SK-N-SH (cell line): Measurements from ENCODE around the gene XPO1.
A peak's percentile ranks its signal among the peaks of the same experiment; 100 is the strongest.

Experiments
- EP300 ChIP-seq, 2 experiments: IDR thresholded peaks; 2 replicates each; pipeline versions ENCODE4 v1.4.0 to v1.6.1; 2012; ENCODE audit warnings: borderline replicate concordance in 1 of 2, low read depth in 1 of 2, low read length in 1 of 2
- EZH2phosphoT487 ChIP-seq: fragments of 200-600 bp; sonication (generic); IDR thresholded peaks from 2 replicates; pipeline ENCODE4 v1.6.1; 2017; ENCODE audit warnings: low read depth, mixed run types, mild to moderate bottlenecking, antibody characterized with exemption, moderate library complexity, borderline replicate concordance
- FOXM1 ChIP-seq: IDR thresholded peaks from 2 replicates; pipeline ENCODE4 v1.4.0; 2012; ENCODE audit warnings: low read depth, mild to moderate bottlenecking
- JUND ChIP-seq: IDR thresholded peaks from 2 replicates; pipeline ENCODE4 v1.4.0; 2012
- MXI1 ChIP-seq: IDR thresholded peaks from 2 replicates; pipeline ENCODE4 v1.6.1; 2012; ENCODE audit warnings: mild to moderate bottlenecking, low read depth, low read length, improper control_type of control experiment
- POLR2AphosphoS5 ChIP-seq: IDR thresholded peaks from 2 replicates; pipeline ENCODE4 v1.6.1; 2012; ENCODE audit warnings: low read depth, low read length
- RAD21 ChIP-seq: IDR thresholded peaks from 2 replicates; pipeline ENCODE4 v1.6.1; 2012; ENCODE audit warnings: mild to moderate bottlenecking, low read length
- SIN3A ChIP-seq: IDR thresholded peaks from 2 replicates; pipeline ENCODE4 v1.6.1; 2012; ENCODE audit warnings: low read depth, mild to moderate bottlenecking, low read length, moderate library complexity, borderline replicate concordance
- TAF1 ChIP-seq: IDR thresholded peaks from 2 replicates; pipeline ENCODE4 v1.6.1; 2012; ENCODE audit warnings: low read depth, mild to moderate bottlenecking, low read length, moderate library complexity, borderline replicate concordance
- TCF12 ChIP-seq: IDR thresholded peaks from 2 replicates; pipeline ENCODE4 v1.4.0; 2012
- YY1 ChIP-seq: IDR thresholded peaks from 2 replicates; pipeline ENCODE4 v1.4.0; 2012; ENCODE audit warnings: low read depth, mild to moderate bottlenecking
- TF ChIP-seq, protein P1 (sequence below): fragments of 200-600 bp; sonication (generic); IDR thresholded peaks from 2 replicates; pipeline ENCODE4 v1.6.1; 2017; ENCODE audit warnings: antibody characterized with exemption, mild to moderate bottlenecking, moderate library complexity
- TF ChIP-seq, protein P2 (sequence below): IDR thresholded peaks from 2 replicates; pipeline ENCODE4 v1.6.1; 2012; ENCODE audit warnings: mild to moderate bottlenecking, low read depth, low read length, moderate library complexity
- TF ChIP-seq, protein P3 (sequence below): fragments of 150-350 bp; IDR thresholded peaks from 2 replicates; pipeline ENCODE4 v1.6.1; 2017; ENCODE audit warnings: antibody characterized with exemption, low read length, low read depth, borderline replicate concordance

DNA sequence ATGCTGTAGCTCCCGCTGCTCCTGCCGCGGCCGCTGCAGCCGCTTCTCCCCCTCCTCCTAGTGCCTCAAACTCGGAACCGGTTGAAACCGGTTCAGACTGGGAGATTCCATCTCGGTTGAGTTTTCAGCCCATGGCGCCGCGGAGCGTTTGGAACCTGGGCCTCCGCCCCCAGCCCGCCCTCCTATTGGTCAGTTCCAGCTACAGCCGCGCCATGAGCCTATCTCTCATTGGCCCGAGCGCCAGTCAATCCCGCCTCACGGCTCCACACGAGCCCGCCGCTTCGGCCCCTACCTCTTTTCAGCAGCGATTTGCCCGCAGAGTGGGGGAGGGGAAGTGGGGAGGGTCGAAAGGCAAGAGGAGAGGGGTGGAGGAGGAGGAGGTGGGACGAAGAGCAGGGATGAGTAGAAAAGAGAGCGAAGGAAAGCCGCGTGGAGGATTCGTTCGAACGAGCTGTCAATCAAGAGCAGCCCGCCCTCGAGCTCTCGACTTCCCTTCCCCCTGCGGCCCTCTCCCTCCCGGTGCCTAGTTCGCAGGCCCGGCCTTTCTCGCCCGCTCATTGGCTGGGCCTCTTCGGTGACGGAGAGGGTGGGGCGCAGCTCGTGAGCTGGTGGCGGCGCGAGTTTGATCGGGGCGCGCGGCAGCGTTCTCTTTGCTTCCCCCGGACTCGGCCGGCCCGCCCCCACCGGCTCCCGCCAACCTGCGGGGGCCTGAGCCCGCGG lies at the start of gene XPO1:
- TF ChIP-seq, protein P1, sequence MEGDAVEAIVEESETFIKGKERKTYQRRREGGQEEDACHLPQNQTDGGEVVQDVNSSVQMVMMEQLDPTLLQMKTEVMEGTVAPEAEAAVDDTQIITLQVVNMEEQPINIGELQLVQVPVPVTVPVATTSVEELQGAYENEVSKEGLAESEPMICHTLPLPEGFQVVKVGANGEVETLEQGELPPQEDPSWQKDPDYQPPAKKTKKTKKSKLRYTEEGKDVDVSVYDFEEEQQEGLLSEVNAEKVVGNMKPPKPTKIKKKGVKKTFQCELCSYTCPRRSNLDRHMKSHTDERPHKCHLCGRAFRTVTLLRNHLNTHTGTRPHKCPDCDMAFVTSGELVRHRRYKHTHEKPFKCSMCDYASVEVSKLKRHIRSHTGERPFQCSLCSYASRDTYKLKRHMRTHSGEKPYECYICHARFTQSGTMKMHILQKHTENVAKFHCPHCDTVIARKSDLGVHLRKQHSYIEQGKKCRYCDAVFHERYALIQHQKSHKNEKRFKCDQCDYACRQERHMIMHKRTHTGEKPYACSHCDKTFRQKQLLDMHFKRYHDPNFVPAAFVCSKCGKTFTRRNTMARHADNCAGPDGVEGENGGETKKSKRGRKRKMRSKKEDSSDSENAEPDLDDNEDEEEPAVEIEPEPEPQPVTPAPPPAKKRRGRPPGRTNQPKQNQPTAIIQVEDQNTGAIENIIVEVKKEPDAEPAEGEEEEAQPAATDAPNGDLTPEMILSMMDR: no peak
- peak; percentile 31; the same call in 1 of the 2 replicates for TF ChIP-seq MXI1
- TF ChIP-seq YY1: peak; percentile 73
- no peak for TF ChIP-seq RAD21
- TF ChIP-seq JUND: no peak
- TF ChIP-seq, protein P2, sequence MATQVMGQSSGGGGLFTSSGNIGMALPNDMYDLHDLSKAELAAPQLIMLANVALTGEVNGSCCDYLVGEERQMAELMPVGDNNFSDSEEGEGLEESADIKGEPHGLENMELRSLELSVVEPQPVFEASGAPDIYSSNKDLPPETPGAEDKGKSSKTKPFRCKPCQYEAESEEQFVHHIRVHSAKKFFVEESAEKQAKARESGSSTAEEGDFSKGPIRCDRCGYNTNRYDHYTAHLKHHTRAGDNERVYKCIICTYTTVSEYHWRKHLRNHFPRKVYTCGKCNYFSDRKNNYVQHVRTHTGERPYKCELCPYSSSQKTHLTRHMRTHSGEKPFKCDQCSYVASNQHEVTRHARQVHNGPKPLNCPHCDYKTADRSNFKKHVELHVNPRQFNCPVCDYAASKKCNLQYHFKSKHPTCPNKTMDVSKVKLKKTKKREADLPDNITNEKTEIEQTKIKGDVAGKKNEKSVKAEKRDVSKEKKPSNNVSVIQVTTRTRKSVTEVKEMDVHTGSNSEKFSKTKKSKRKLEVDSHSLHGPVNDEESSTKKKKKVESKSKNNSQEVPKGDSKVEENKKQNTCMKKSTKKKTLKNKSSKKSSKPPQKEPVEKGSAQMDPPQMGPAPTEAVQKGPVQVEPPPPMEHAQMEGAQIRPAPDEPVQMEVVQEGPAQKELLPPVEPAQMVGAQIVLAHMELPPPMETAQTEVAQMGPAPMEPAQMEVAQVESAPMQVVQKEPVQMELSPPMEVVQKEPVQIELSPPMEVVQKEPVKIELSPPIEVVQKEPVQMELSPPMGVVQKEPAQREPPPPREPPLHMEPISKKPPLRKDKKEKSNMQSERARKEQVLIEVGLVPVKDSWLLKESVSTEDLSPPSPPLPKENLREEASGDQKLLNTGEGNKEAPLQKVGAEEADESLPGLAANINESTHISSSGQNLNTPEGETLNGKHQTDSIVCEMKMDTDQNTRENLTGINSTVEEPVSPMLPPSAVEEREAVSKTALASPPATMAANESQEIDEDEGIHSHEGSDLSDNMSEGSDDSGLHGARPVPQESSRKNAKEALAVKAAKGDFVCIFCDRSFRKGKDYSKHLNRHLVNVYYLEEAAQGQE: no peak
- TF ChIP-seq TAF1: peak; percentile 97
- TF ChIP-seq, protein P3, sequence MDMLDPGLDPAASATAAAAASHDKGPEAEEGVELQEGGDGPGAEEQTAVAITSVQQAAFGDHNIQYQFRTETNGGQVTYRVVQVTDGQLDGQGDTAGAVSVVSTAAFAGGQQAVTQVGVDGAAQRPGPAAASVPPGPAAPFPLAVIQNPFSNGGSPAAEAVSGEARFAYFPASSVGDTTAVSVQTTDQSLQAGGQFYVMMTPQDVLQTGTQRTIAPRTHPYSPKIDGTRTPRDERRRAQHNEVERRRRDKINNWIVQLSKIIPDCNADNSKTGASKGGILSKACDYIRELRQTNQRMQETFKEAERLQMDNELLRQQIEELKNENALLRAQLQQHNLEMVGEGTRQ: no peak
- peak in 1 of 2 experiments; percentile 48; a peak in 2 of 4 replicates for TF ChIP-seq EP300 (IDR thresholded peaks at IDR 0.05; ENCODE audit: borderline replicate concordance in 1 of 2, low read depth in 1 of 2, low read length in 1 of 2)
- TF ChIP-seq FOXM1: no peak
- TF ChIP-seq POLR2AphosphoS5: peak; percentile 97
- no peak for TF ChIP-seq TCF12
- no peak for TF ChIP-seq EZH2phosphoT487
- peak; percentile 86 for TF ChIP-seq SIN3A
